ENCODE results near the gene PRXL2A. TPM values are rescaled to one million over a fixed set of nuclear protein-coding genes. Genes with fewer than 3 reads are reported as not detected.
A peak's percentile ranks its signal among the peaks of the same experiment; 100 is the strongest.
"Not testable (repeated sequence)": the region's sequence is repeated elsewhere in the genome, so short reads cannot be mapped to it uniquely, and the experiment has no call there.

Gene PRXL2A
- total RNA-seq, 4 donors from 2014 or later, result 218 to 456 (median 415) TPM

GRCh38 chr10:80472234-80473095 is 64.1 kb downstream of the PRXL2A start:
- DNase-seq (ENCODE audit: low spot score) (no peak), ATAC-seq (ENCODE audit: low FRiP score) (peak; percentile 60)
- TF ChIP-seq, protein P1, sequence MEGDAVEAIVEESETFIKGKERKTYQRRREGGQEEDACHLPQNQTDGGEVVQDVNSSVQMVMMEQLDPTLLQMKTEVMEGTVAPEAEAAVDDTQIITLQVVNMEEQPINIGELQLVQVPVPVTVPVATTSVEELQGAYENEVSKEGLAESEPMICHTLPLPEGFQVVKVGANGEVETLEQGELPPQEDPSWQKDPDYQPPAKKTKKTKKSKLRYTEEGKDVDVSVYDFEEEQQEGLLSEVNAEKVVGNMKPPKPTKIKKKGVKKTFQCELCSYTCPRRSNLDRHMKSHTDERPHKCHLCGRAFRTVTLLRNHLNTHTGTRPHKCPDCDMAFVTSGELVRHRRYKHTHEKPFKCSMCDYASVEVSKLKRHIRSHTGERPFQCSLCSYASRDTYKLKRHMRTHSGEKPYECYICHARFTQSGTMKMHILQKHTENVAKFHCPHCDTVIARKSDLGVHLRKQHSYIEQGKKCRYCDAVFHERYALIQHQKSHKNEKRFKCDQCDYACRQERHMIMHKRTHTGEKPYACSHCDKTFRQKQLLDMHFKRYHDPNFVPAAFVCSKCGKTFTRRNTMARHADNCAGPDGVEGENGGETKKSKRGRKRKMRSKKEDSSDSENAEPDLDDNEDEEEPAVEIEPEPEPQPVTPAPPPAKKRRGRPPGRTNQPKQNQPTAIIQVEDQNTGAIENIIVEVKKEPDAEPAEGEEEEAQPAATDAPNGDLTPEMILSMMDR (IDR thresholded peaks at IDR 0.05), result no peak

DNA sequence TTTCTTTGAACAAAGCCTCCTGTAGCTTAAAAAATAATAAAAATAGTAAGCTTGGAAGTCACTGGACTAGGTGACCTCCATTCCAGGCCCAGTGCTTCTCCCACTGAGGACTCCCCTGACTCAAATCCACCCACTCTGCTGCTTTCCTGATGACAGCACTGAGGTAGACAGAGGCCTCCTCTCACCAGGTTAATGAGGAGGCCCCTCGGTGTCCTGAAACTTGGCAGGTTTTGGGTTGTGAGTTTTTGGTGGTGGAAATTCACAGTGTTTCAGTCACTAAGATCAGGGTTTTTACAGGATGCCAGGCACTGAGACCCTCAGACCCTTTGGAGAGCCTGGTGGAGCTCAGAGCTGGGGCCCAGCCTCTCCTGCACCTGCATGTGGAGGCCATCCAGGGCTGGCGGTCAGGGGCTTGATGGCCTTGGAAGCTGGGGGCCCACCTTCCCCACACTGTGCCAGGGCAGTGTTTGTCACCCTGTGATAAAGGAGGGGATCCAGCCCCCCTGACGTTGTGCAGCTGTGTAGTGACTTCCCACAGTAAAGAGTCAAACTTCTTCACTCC is 64.8 kb downstream of the PRXL2A start:
- TF ChIP-seq, protein P1 (IDR thresholded peaks at IDR 0.05), result no peak
- DNase-seq (ENCODE audit: low spot score) (no peak), ATAC-seq (ENCODE audit: low FRiP score) (no peak)

DNA sequence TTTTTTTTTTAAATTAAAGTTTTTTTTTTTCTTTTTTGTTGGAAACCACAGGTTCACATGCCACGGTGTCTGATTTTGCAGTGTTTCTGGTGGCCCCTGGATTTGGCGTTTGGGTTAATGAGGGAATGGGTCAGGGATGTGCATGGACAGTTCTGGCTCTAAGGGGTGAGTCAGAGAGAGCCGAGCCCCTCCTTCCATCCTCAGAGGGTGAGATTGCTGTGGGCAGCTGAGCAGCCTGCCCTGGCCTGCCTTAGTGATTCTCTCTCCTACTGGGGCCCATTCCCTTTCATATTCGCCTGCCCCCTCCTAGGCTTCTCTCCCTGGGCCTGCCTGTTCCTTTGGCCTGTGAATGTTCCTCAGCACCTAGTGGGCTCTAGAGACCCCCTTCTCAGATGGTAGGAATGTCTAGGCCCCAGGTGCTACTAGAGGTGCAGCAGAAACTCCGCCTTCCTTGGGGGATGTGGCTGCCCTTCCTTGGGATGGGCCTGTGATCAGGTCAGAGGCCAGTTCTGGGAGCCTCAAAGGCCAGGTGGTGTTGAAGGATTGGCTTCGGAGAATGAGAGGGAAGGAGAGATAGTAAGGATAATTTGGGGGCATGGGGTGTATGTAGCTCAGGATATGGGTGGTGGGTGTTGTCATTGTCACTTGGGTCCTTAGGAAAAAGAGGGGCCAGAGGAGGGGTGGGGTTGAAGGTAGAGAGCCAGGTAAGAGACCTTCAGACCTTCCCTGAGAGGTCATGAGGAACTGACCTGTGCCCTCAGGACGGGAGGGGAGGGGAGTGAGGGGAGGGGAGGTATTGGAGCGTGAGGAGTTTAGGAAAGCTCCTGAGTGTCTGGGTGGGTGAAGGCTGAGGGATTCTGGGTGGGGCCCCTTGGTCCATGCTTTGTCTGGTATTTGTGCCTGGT is 65.6 kb downstream of the PRXL2A start:
- DNase-seq (ENCODE audit: low spot score), result no peak
- no peak for ATAC-seq (ENCODE audit: low FRiP score)
- TF ChIP-seq, protein P1 (IDR thresholded peaks at IDR 0.05), result no peak

- no peak for ATAC-seq (ENCODE audit: low FRiP score)
- DNase-seq (ENCODE audit: low spot score), result no peak
- TF ChIP-seq, protein P1 (IDR thresholded peaks at IDR 0.05), result no peak
These were observed 66.2 kb downstream of the PRXL2A start for GRCh38 chr10:80474597-80474910.

DNA sequence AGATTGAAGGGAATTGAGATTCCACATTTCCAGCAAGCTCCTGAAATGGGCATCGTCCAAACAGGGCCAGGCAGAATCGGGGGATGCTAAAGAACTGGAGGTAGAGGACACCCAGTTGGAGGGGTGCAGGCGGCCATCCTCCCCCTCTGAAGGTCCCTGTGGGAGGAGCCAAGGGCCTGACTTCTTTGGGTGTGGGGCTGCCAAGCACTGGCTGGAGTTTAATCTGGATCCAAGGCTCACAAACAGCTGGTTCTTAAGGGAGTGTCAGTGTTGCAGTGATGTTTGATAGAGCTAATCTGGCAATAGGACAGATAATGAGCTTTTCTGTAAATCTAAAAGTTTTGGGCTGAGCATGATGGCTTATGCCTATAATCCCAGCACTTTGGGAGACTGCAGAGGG is 66.6 kb downstream of the PRXL2A start:
- ATAC-seq (ENCODE audit: low FRiP score) (no peak), DNase-seq (ENCODE audit: low spot score) (no peak)
- TF ChIP-seq, protein P1 (IDR thresholded peaks at IDR 0.05), result no peak

DNA sequence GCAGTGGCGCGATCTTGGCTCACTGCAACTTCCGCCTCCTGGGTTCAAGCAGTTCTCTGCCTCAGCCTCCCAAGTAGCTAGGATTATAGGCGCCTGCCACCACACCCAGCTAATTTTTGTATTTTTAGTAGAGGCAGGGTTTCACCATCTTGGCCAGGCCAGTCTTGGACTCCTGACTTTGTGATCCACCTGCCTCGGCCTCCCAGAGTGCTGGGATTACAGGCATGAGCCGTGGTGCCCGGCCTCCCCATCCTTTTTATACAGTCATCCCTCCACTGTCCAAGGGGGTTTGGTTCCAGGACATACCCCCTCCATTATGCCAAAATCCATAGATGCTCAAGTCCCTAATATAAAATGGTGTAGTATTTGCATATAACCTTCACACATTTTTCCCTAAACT is 67.3 kb downstream of the PRXL2A start:
- peak; percentile 3 for DNase-seq (ENCODE audit: low spot score)
- not testable (repeated sequence) for ATAC-seq (ENCODE audit: low FRiP score)

GRCh38 chr10:80476685-80477084 is 68.3 kb downstream of the PRXL2A start:
- DNase-seq (ENCODE audit: low spot score), result peak; percentile 20
- TF ChIP-seq, protein P1 (IDR thresholded peaks at IDR 0.05), result no peak
- no peak for ATAC-seq (ENCODE audit: low FRiP score)

Measured in omental fat pad (tissue), 4 donors.